GM10248 (cell line): ENCODE measurements around the gene PAQR7.

Experiments used
- CTCF ChIA-PET: fragments of 300-600 bp; sonication (Branson Sonifier 250); formaldehyde crosslinking; extraction: SDS; loops from one replicate; lab custom pipeline; 2021; ENCODE audit warnings: antibody characterized with exemption; lab: Yijun Ruan, JAX
- POLR2A ChIA-PET: fragments of 350-650 bp; sonication (Branson Sonifier 250); formaldehyde crosslinking; extraction: SDS; loops from one replicate; lab custom pipeline; 2020; ENCODE audit warnings: antibody characterized with exemption; lab: Yijun Ruan, JAX
- DNase-seq: peaks from one replicate; pipeline ENCODE4 v3.0.0; 2012; ENCODE audit errors: extremely low spot score
- TF ChIP-seq, protein P1 (sequence below): IDR thresholded peaks from 2 replicates; pipeline ENCODE4 v1.5.1; 2012; ENCODE audit warnings: mild to moderate bottlenecking, low read depth; ENCODE audit errors: extremely low read depth, missing control alignments, control extremely low read depth

The PAQR7 gene

DNA sequence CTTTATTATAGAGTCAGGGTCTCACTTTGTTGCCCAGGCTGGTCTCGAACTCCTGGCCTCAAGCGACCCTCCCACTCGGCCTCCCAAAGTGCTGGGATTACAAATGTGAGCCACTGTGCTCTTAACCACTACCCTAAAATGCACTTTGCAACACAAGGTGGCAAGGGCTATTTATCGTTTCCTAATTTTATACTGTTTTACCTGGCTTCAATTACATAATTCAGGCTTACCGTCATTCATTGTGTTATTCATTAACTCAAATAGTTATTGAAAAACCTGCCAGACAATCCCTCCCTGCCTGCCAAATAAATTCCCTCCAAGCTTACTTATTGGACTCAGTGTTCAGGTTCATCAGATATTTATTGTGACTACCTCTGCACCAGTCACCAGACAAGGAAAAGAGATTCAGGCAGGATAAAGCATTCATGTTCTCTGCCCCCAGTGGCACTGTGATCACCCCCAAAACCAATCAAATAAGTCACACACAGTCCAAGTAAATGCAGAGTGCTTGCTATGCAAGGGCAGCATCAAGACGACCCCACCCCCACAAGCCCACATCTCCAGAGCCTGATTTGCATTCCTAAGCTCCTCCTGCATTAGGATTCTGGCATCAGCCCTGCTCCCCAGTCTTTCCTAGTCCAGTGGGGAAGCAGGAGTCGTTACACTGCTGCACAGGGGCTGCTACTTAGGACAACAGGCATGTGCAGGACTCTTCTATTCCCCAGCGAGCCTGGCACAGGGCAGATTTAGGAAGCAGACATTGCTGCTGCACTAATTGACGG is 8.1 kb downstream of the PAQR7 start:
- no peak for DNase-seq
- ChIA-PET CTCF (interaction anchor here (2.3 kb wide), 1 partner anchor 28 kb away, joined by 8 read pairs; no protein-coding TSS in a partner anchor), POLR2A (interaction anchor here (0.5 kb wide), 1 partner anchor 308 kb away, joined by 3 read pairs; no protein-coding TSS in a partner anchor)
- TF ChIP-seq, protein P1, sequence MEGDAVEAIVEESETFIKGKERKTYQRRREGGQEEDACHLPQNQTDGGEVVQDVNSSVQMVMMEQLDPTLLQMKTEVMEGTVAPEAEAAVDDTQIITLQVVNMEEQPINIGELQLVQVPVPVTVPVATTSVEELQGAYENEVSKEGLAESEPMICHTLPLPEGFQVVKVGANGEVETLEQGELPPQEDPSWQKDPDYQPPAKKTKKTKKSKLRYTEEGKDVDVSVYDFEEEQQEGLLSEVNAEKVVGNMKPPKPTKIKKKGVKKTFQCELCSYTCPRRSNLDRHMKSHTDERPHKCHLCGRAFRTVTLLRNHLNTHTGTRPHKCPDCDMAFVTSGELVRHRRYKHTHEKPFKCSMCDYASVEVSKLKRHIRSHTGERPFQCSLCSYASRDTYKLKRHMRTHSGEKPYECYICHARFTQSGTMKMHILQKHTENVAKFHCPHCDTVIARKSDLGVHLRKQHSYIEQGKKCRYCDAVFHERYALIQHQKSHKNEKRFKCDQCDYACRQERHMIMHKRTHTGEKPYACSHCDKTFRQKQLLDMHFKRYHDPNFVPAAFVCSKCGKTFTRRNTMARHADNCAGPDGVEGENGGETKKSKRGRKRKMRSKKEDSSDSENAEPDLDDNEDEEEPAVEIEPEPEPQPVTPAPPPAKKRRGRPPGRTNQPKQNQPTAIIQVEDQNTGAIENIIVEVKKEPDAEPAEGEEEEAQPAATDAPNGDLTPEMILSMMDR = no peak

DNA sequence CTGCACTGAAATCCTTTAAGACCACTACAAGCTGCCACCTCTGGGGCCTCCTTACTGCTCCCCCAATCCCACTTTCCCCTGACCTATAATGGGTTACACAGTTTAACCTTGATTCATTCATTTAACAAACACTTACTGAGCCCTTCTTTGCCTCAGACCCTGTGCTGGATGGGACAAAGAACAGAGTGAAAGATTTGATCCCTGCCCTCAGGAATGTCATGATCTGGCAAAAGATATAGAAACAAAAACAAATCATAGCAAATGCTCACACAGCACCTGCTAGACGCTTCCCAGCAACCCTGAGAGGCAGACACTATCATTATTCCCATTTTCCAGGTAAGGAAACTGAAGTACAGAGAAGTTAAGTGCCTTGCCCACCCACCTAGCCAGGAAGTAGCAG is 9.2 kb downstream of the PAQR7 start:
- POLR2A ChIA-PET = no interaction called here
- CTCF ChIA-PET = no interaction called here
- DNase-seq = no peak
- TF ChIP-seq, protein P1 = no peak

DNA sequence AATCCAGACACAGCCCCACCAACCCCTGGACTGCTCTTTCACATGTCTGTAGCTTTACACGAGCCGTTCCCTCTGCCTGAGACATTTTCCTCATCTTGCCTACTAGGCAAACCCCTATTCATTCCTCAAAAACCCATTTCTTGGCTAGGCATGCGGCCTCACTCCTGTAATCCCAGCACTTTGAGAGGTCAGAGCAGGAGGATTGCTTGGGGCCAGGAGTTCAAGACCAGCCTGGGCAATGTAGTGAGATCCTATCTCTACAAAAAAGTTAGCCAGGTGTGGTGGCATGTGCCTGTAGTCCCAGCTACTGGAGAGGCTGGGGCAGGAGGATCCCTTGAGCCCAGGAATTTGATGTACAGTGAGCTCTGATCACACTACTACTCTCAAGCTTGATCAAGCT is 11.1 kb downstream of the PAQR7 start:
- TF ChIP-seq, protein P1 = no peak
- POLR2A ChIA-PET = no interaction called here
- CTCF ChIA-PET = interaction anchor here (1.2 to 2.4 kb wide), 3 partner anchors 8 to 133 kb away, joined by 3 to 6 read pairs (median 6); partner anchors contain the start of gene PAFAH2
- DNase-seq = no peak

DNA sequence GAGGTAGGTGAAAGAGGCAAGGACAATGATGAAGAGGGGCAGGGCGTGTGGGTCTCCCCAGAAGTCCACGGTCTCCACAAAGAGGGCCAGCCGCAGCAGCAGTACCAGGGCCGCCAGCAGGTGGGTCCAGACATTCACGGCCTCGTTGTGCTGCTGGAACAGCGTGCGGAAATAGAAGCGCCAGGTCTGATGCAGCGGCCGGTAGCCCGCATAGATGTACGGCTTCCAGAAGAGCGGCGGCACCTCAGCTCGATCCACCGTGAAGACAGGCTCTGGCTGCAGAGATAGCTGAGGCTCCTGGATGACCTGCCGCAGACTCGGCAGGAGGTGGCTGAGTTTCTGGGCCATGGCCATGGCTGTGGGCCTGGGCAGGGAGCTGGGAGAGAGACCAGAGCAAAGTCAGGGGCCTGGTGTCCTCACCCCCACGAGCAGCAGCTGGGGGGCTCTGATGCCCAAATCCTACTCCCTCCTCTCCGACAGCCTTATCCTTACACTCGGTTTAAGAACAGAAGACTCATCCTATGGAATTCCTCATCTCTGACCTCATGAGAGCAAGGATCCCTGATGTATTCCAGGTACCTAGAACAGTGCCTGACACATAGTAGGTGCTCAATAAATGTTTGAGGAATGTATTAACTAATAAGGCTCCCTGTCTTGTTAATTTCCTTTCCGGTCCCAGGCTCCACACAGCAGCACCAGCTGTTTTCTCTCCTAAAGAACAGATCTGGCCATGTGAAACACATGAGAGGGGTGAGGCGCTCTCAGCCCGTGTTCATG is 11.8 kb downstream of the PAQR7 start:
- ChIA-PET POLR2A (interaction anchor here (0.5 kb wide), 1 partner anchor 12 kb away, joined by 3 read pairs; the partner anchor contains the start of gene PAQR7), CTCF (interaction anchor here (1.4 to 2.6 kb wide), 3 partner anchors 9 to 134 kb away, joined by 6 to 10 read pairs (median 6); partner anchors contain the start of gene PAFAH2)
- no peak for DNase-seq
- TF ChIP-seq, protein P1 = no peak

DNA sequence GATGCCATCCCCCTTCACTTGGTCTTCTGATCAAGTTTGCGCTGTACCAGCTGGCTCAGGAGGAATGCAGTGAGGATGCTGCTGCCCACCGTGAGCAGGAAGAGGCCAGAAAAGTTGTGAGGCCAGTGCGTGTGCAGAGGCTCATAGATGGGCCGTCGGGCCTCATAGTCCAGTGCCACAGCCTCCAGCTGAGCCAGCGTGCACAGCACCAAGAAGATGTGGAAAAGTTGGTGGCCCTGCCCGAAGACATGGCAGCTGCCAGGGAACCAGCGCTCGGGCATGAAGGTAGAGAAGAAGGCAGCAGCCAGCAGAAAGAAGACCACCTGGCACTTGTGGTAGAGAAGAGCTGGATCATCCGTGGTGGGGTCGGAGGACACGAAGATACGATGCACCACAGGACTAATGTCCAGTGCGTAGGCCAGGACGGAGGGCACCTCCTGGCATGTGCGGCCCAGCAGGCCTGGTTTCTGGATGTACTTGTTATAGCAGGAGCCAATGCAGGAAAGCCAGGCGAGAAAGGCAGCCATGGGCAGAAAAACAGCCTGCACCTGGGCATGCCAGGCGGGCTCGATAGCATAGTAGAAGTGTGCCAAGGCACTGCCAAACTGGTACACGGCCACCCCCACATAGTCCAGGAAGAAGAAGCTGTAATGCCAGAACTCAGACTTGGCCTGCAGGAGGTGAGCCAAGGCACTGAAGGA is 12.6 kb downstream of the PAQR7 start:
- TF ChIP-seq, protein P1 = no peak
- POLR2A ChIA-PET = interaction anchor here (0.8 kb wide), 1 partner anchor 16 kb away, joined by 3 read pairs; no protein-coding TSS in a partner anchor
- CTCF ChIA-PET = interaction anchor here (1.4 to 2.6 kb wide), 3 partner anchors 9 to 135 kb away, joined by 6 to 10 read pairs (median 6); partner anchors contain the start of gene PAFAH2
- no peak for DNase-seq
